ENCODE measurements around the gene FCN3. TPM values are rescaled to one million over a fixed set of nuclear protein-coding genes. Genes with fewer than 3 reads are reported as not detected.
A peak's percentile ranks its signal among the peaks of the same experiment; 100 is the strongest.

Gene FCN3
- total RNA-seq, 4 donors from 2014 or later = 3.0 to 4.7 (median 4.3) TPM

GRCh38 chr1:27383661-27384060, 9.0 kb upstream of the FCN3 start:
- peak overlapping the region in 2 of 4 donors; percentile 82 to 87 for H3K27ac ChIP-seq
- no peaks in the 10 kb centered on the region for H3K36me3 ChIP-seq
- peaks cover 0 to 12% (median 0%) of the 10 kb centered on the region in 4 donors for H3K27me3 ChIP-seq
- peaks cover 26 to 56% (median 31%) of the 10 kb centered on the region in 3 donors for H3K4me1 ChIP-seq
- no peak for DNase-seq
- intact Hi-C loops (cut with DNase I) = no loop called here
- WGBS, 2 donors = 79 to 82% methylated on average over 13 of the region's 13 CpGs
- no peak overlapping the region for H3K4me3 ChIP-seq
- no peaks in the 10 kb centered on the region for H3K9me3 ChIP-seq
- TF ChIP-seq CTCF (IDR thresholded peaks at IDR 0.05) (no peak), POLR2A (IDR thresholded peaks at IDR 0.05) (no peak)

GRCh38 chr1:27383039-27383605, 8.5 kb upstream of the FCN3 start, which contains the start of gene CD164L2:
Gene CD164L2 (minus strand): TSS chr1:27383333. CDS start chr1:27383239, 94 bp downstream.
- Histone ChIP-seq H3K4me1 (peaks cover 26 to 56% (median 31%) of the 10 kb centered on the region in 3 donors), H3K27ac (peak within 1 kb of the TSS; percentile 78 to 87 (median 84)), H3K27me3 (peaks cover 0 to 12% (median 0%) of the 10 kb centered on the region in 4 donors), H3K4me3 (peak within 1 kb of the TSS; percentile 51 to 64 (median 56)), H3K9me3 (no peaks in the 10 kb centered on the region), H3K36me3 (no peaks in the 10 kb centered on the region)
- 28 to 100% methylated on average over 1 to 5 of the region's 43 CpGs for WGBS, 2 donors
- DNase-seq = no peak
- TF ChIP-seq POLR2A (IDR thresholded peaks at IDR 0.05) (peak in 1 of 4 donors; percentile 27), CTCF (IDR thresholded peaks at IDR 0.05) (no peak)
- intact Hi-C loops (cut with DNase I) = no loop called here

GRCh38 chr1:27381969-27382762, 7.5 kb upstream of the FCN3 start:
- TF ChIP-seq CTCF (IDR thresholded peaks at IDR 0.05) = no peak
- no peak for TF ChIP-seq POLR2A (IDR thresholded peaks at IDR 0.05)
- Histone ChIP-seq H3K36me3 (no peaks in the 10 kb centered on the region), H3K4me1 (peaks cover 26 to 66% (median 31%) of the 10 kb centered on the region in 3 donors), H3K9me3 (no peaks in the 10 kb centered on the region), H3K27me3 (peaks cover 0 to 12% (median 0%) of the 10 kb centered on the region in 4 donors), H3K4me3 (peak overlapping the region; percentile 51 to 64 (median 56)), H3K27ac (peak overlapping the region; percentile 78 to 87 (median 84))
- no peak for DNase-seq
- 41 to 88% methylated on average over 4 to 7 of the region's 18 CpGs for WGBS, 2 donors
- intact Hi-C loops (cut with DNase I) = no loop called here

DNA sequence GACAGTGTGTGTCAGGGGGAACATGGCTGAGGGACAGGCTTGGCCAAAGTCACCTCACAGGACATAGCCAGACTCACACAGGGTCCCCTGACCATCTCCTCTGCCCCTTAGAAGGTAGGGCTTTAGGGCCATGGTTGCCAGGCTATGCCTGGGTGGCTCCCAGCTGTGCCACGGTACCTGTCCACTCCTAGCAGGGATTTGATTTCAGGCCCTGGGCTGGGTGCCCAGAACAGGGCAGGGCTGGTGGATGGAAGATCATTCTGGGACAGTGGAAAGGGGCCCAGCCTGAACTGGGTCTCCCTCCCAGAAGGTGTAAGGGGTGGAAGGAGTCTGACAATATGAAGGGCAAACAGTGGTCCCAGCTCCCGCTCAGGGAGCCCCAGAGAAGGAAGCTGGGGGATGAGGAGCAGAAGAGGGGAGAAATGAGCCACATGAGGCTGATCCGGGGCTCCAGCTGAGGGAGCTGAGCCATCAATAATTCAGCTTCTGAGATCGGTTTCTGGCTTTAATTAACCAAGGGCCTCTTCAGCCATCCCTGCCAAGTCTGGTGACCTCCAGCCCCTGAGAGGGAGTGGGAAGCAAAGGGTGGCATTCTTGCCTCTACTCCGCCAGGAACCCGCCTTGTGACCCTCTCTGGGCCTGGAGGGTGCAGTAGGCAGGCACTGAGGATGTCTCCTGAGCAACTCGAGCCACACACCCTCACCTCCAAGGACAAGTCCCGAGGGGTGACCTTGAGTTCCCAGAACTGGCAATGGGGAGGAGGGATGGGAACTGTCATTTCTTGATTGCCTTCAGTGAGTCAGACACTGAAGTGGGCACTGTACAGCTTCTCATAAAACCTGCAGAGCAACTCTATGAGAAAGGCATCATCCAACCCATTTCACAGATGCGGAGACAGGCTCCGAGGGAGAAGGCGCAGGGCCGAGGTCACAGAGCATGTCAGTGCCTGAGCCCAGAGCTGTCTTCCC, 6.4 kb upstream of the FCN3 start:
- Histone ChIP-seq H3K27ac (peak overlapping the region; percentile 76 to 85 (median 80)), H3K4me1 (peaks cover 26 to 70% (median 31%) of the 10 kb centered on the region in 3 donors), H3K4me3 (peak overlapping the region in 2 of 4 donors; percentile 51 to 64), H3K27me3 (peaks cover 0 to 12% (median 0%) of the 10 kb centered on the region in 4 donors), H3K9me3 (no peaks in the 10 kb centered on the region), H3K36me3 (no peaks in the 10 kb centered on the region)
- TF ChIP-seq CTCF (IDR thresholded peaks at IDR 0.05) (no peak), POLR2A (IDR thresholded peaks at IDR 0.05) (peak in 1 of 4 donors; percentile 31)
- DNase-seq = no peak
- intact Hi-C loops (cut with DNase I) = no loop called here
- 42 to 54% methylated on average over 5 to 9 of the region's 12 CpGs for WGBS, 2 donors
